ENCODE results near the gene ACOX3.

DNA sequence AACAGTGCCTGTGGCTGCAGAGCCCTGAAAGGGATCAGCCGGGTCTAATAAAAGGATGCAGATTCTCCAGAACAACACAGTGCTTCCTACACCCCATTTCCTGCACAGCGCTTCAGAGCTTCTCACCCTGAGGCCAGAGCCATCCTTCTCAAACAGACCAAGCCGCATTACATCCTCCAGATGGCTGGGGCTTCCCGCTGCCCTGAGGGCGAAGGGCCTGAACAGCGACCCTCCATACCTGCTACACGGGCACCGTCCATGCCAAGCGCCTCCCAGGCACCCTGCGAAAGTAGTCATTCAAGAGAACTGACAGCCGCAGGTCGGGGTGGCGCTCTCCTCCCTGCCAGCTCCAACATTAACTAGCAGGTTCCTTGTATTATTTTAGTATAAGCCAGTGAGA, 36.5 kb downstream of the ACOX3 start:
- TF ChIP-seq TEAD4 (IDR thresholded peaks at IDR 0.05; ENCODE audit: borderline replicate concordance, insufficient read depth) (no peak), RCOR1 (IDR thresholded peaks at IDR 0.05; ENCODE audit: low read length) (no peak), YY1 (IDR thresholded peaks at IDR 0.05; ENCODE audit: low read depth) (no peak), EP300 (IDR thresholded peaks at IDR 0.05; ENCODE audit: borderline replicate concordance in 1 of 2, low read depth in 1 of 2, low read length in 1 of 2) (no peak)
